HG02970 (cell line): ENCODE results near the gene PTPN1.
"Not testable (repeated sequence)": the region's sequence is repeated elsewhere in the genome, so short reads cannot be mapped to it uniquely, and the experiment has no call there.

Source experiments
- ATAC-seq: cut with Tn5 transposase; IDR thresholded peaks from one replicate; pipeline ENCODE4 v1.9.1; 2021; ENCODE audit warnings: mild to moderate bottlenecking, moderate library complexity, moderate number of reproducible peaks; ENCODE audit not compliant: unreplicated experiment, low FRiP score

The PTPN1 gene

GRCh38 chr20:50585678-50586077, 75.5 kb downstream of the PTPN1 start:
- ATAC-seq: no peak

- no peak for ATAC-seq
Observed at GRCh38 chr20:50586531-50587232, 76.5 kb downstream of the PTPN1 start.

GRCh38 chr20:50587291-50587961, 77.2 kb downstream of the PTPN1 start:
- no peak for ATAC-seq

- no peak for ATAC-seq
Observed at GRCh38 chr20:50588034-50588736, 78.0 kb downstream of the PTPN1 start.

- ATAC-seq: no peak
Observed at GRCh38 chr20:50589548-50590347, 79.6 kb downstream of the PTPN1 start.

- ATAC-seq: no peak
Observed at GRCh38 chr20:50590348-50590664, 80.1 kb downstream of the PTPN1 start.

GRCh38 chr20:50591233-50591852, 81.2 kb downstream of the PTPN1 start:
- ATAC-seq: no peak

- no peak for ATAC-seq
Observed at GRCh38 chr20:50592282-50593004, 82.3 kb downstream of the PTPN1 start.

- ATAC-seq: no peak
Observed at GRCh38 chr20:50593005-50593335, 82.8 kb downstream of the PTPN1 start.

GRCh38 chr20:50594231-50594590, 84.0 kb downstream of the PTPN1 start:
- ATAC-seq: no peak

- no peak for ATAC-seq
Observed at GRCh38 chr20:50594591-50595432, 84.6 kb downstream of the PTPN1 start.

GRCh38 chr20:50595433-50595895, 85.3 kb downstream of the PTPN1 start:
- ATAC-seq: no peak

- ATAC-seq: no peak
Observed at GRCh38 chr20:50595988-50596693, 86.0 kb downstream of the PTPN1 start.

- no peak for ATAC-seq
Observed at GRCh38 chr20:50596694-50597021, 86.5 kb downstream of the PTPN1 start.

GRCh38 chr20:50597406-50597969, 87.3 kb downstream of the PTPN1 start:
- ATAC-seq: no peak

- no peak for ATAC-seq
Observed at GRCh38 chr20:50598074-50598473, 87.9 kb downstream of the PTPN1 start.

- ATAC-seq: not testable (repeated sequence)
Observed at GRCh38 chr20:50598768-50599167, 88.6 kb downstream of the PTPN1 start.

GRCh38 chr20:50600281-50600895, 90.2 kb downstream of the PTPN1 start:
- ATAC-seq: no peak
